HFF-Myc (cell line): ENCODE results near the gene ACP5.
A peak's percentile ranks its signal among the peaks of the same experiment; 100 is the strongest.

Source experiments
- DNase-seq: peaks from one replicate; pipeline ENCODE4 v3.0.0-alpha.2; 2011; ENCODE audit warnings: low read depth; ENCODE audit errors: extremely low read depth
- H3K4me3 ChIP-seq: replicated peaks from 2 replicates; pipeline ENCODE4 v1.5.1; 2011; ENCODE audit warnings: low read depth, mild to moderate bottlenecking, control low read depth, low read length
- TF ChIP-seq, protein P1 (sequence below): IDR thresholded peaks from 2 replicates; pipeline ENCODE4 v1.5.1; 2012; ENCODE audit warnings: mild to moderate bottlenecking, low read depth, low read length, control low read depth; ENCODE audit errors: missing control alignments

Gene ACP5

DNA sequence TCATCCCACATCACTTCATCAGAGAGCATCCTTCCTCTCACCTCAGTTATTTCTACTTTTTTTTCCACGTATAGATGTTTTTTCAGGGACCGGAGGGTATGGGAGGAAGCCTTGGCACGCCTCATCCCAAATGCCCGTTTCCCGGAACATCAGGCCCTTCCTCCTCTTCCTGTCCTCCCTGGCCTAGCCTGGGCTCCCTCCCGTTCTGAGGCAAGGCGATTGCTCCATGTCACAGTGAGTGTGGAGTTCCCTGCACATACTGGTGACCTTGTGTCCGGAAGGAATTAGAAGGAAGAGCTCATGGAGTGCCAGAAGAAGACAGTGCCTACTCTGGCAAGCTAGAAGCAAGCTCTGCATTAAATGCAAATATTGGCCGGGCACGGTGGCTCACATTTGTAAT, 18.7 kb upstream of the ACP5 start:
- no peak for DNase-seq
- TF ChIP-seq, protein P1, sequence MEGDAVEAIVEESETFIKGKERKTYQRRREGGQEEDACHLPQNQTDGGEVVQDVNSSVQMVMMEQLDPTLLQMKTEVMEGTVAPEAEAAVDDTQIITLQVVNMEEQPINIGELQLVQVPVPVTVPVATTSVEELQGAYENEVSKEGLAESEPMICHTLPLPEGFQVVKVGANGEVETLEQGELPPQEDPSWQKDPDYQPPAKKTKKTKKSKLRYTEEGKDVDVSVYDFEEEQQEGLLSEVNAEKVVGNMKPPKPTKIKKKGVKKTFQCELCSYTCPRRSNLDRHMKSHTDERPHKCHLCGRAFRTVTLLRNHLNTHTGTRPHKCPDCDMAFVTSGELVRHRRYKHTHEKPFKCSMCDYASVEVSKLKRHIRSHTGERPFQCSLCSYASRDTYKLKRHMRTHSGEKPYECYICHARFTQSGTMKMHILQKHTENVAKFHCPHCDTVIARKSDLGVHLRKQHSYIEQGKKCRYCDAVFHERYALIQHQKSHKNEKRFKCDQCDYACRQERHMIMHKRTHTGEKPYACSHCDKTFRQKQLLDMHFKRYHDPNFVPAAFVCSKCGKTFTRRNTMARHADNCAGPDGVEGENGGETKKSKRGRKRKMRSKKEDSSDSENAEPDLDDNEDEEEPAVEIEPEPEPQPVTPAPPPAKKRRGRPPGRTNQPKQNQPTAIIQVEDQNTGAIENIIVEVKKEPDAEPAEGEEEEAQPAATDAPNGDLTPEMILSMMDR: no peak
- H3K4me3 ChIP-seq: no peak overlapping the region

- no peak for DNase-seq
- H3K4me3 ChIP-seq: no peak overlapping the region
- TF ChIP-seq, protein P1: no peak
These were observed 16.6 kb upstream of the ACP5 start for GRCh38 chr19:11594084-11594483.

- H3K4me3 ChIP-seq: no peak overlapping the region
- TF ChIP-seq, protein P1: no peak
- DNase-seq: no peak
These were observed 10.7 kb upstream of the ACP5 start for GRCh38 chr19:11587975-11588631.

GRCh38 chr19:11587302-11587974, 10.0 kb upstream of the ACP5 start:
- TF ChIP-seq, protein P1: peak; percentile 89
- peak; percentile 19 for DNase-seq
- no peak overlapping the region for H3K4me3 ChIP-seq

- DNase-seq: no peak
- no peak overlapping the region for H3K4me3 ChIP-seq
- TF ChIP-seq, protein P1: no peak
These were observed 8.9 kb upstream of the ACP5 start for GRCh38 chr19:11586331-11586730.

GRCh38 chr19:11581740-11582139, 4.3 kb upstream of the ACP5 start:
- H3K4me3 ChIP-seq: no peak overlapping the region
- no peak for DNase-seq
- TF ChIP-seq, protein P1: no peak

- DNase-seq: no peak
- TF ChIP-seq, protein P1: no peak
- H3K4me3 ChIP-seq: no peak overlapping the region
These were observed 2.7 kb upstream of the ACP5 start for GRCh38 chr19:11580116-11580515.
